Natural killer cell (primary cell): ENCODE results near the gene RNF144B. TPM values are rescaled to one million over a fixed set of nuclear protein-coding genes. Genes with fewer than 3 reads are reported as not detected.

ENCODE experiments used
- ATAC-seq, 3 donors: fragments of 150-1000 bp in 2 of 3; fragments of 200-7000 bp in 1 of 3; cut with Tn5 transposase; 1 replicate in 1 of 3; 2 replicates in 2 of 3; pipeline ENCODE4 v1.10.0; 2021; ENCODE audit warnings: mild to moderate bottlenecking in 2 of 3, moderate library complexity in 2 of 3
- DNase-seq, 2 donors: peaks; one replicate each; pipeline versions ENCODE4 v3.0.0 to v3.0.0-alpha.2; 2013 to 2021; ENCODE audit warnings: mixed read lengths in 1 of 2
- H3K27ac ChIP-seq: one replicate; pipeline ENCODE4 v1.5.1; 2013; ENCODE audit warnings: mild to moderate bottlenecking, low read length
- H3K27me3 ChIP-seq: one replicate; pipeline ENCODE4 v1.6.1; 2013; ENCODE audit warnings: low read length; ENCODE audit not compliant: control insufficient read depth, insufficient read depth
- H3K36me3 ChIP-seq: one replicate; pipeline ENCODE4 v1.6.1; 2013; ENCODE audit warnings: low read length; ENCODE audit not compliant: control insufficient read depth, insufficient read depth
- H3K4me1 ChIP-seq: one replicate; pipeline ENCODE4 v1.6.1; 2013; ENCODE audit warnings: low read length; ENCODE audit not compliant: control insufficient read depth, insufficient read depth
- H3K4me3 ChIP-seq: one replicate; pipeline ENCODE4 v1.5.1; 2013; ENCODE audit warnings: low read length
- H3K9me3 ChIP-seq: one replicate; pipeline ENCODE4 v1.6.1; 2013; ENCODE audit warnings: low read length; ENCODE audit not compliant: control insufficient read depth, insufficient read depth
- H3K27ac Mint-ChIP-seq, 2 donors: one replicate each; pipeline ENCODE4 v1.8.0; 2022; ENCODE audit warnings: mild to moderate bottlenecking in 2 of 2, mixed read lengths in 2 of 2, moderate library complexity in 1 of 2
- H3K27me3 Mint-ChIP-seq, 2 donors: one replicate each; pipeline ENCODE4 v1.8.0; 2022; ENCODE audit warnings: low read depth in 2 of 2, mixed read lengths in 2 of 2
- H3K36me3 Mint-ChIP-seq: one replicate; pipeline ENCODE4 v1.8.0; 2022; ENCODE audit warnings: mixed read lengths
- H3K4me1 Mint-ChIP-seq, 2 donors: one replicate each; pipeline ENCODE4 v1.8.0; 2022; ENCODE audit warnings: mixed read lengths in 2 of 2
- H3K4me3 Mint-ChIP-seq: one replicate; pipeline ENCODE4 v1.8.0; 2022; ENCODE audit warnings: mild to moderate bottlenecking, moderate library complexity, mixed read lengths
- H3K9me3 Mint-ChIP-seq, 2 donors: one replicate each; pipeline ENCODE4 v1.8.0; 2022; ENCODE audit warnings: mixed read lengths in 2 of 2
- CTCF ChIP-seq: fragments of 200-600 bp; IDR thresholded peaks from one replicate; pipeline ENCODE4 v1.8.0; 2022; ENCODE audit warnings: antibody characterized with exemption
- WGBS: methylation state at CpG from one replicate; pipeline ENCODE4 v1.1.7; 2013; ENCODE audit warnings: missing lambda C conversion rate; ENCODE audit not compliant: insufficient coverage; 5-methylcytosine and 5-hydroxymethylcytosine counted together
- intact Hi-C: fragments of 100-400 bp; cut with micrococcal nuclease; formaldehyde crosslinking; loops from one replicate; pipeline ENCODE4 v1.14.2; 2022
- total RNA-seq, 4 donors: library from RNA; stranded (reverse); fragments of 120-200 nt in 1 of 4; gene quantifications; one replicate each; pipeline versions ENCODE4 v1.2.3 to v1.2.4, GENCODE V29; 2013 to 2022

RNF144B gene
- total RNA-seq, 3 donors from 2014 or later (not counting 1 experiment from before 2014, with no cell fraction given) = 3.3 to 10.5 (median 5.2) TPM

- no peaks in the 10 kb centered on the region for H3K4me1 ChIP-seq
- intact Hi-C loops = no loop called here
- H3K4me3 Mint-ChIP-seq = no peak overlapping the region
- H3K4me3 ChIP-seq = no peak overlapping the region
- H3K4me1 Mint-ChIP-seq = no peaks in the 10 kb centered on the region
- H3K27ac ChIP-seq = no peak overlapping the region
- H3K9me3 Mint-ChIP-seq = peaks cover 2% of the 10 kb centered on the region in 2 donors
- no peak for ATAC-seq
- H3K36me3 Mint-ChIP-seq = peaks cover 6% of the 10 kb centered on the region
- no peak overlapping the region for H3K27ac Mint-ChIP-seq
- H3K27me3 ChIP-seq = no peaks in the 10 kb centered on the region
- no peak for TF ChIP-seq CTCF
- no peaks in the 10 kb centered on the region for H3K36me3 ChIP-seq
- no CpG with 5 or more reads among the region's 1 CpG for WGBS
- H3K27me3 Mint-ChIP-seq = peaks cover 0 to 3% of the 10 kb centered on the region in 2 donors
- no peaks in the 10 kb centered on the region for H3K9me3 ChIP-seq
- no peak for DNase-seq
Observed at GRCh38 chr6:18414116-18414515, 27.0 kb downstream of the RNF144B start.

- TF ChIP-seq CTCF = no peak
- no peak for ATAC-seq
Observed at GRCh38 chr6:18415207-18415606, 28.1 kb downstream of the RNF144B start.

GRCh38 chr6:18415671-18416340 is 28.7 kb downstream of the RNF144B start:
- ATAC-seq (no peak), DNase-seq (no peak)
- intact Hi-C loops = no loop called here
- Mint-ChIP-seq H3K4me1 (no peaks in the 10 kb centered on the region), H3K27me3 (peaks cover 0 to 6% of the 10 kb centered on the region in 2 donors), H3K4me3 (no peak overlapping the region), H3K36me3 (peaks cover 6% of the 10 kb centered on the region), H3K9me3 (peaks cover 2% of the 10 kb centered on the region in 2 donors), H3K27ac (no peak overlapping the region)
- WGBS = 90% methylated on average over 4 of the region's 4 CpGs
- Histone ChIP-seq H3K4me1 (no peaks in the 10 kb centered on the region), H3K27me3 (no peaks in the 10 kb centered on the region), H3K4me3 (no peak overlapping the region), H3K9me3 (no peaks in the 10 kb centered on the region), H3K36me3 (no peaks in the 10 kb centered on the region), H3K27ac (no peak overlapping the region)
- no peak for TF ChIP-seq CTCF

More at GRCh38 chr6:18415207-18415606, 28.1 kb downstream of the RNF144B start:
- H3K36me3 Mint-ChIP-seq = peaks cover 6% of the 10 kb centered on the region
- Histone ChIP-seq H3K36me3 (no peaks in the 10 kb centered on the region), H3K27me3 (no peaks in the 10 kb centered on the region), H3K9me3 (no peaks in the 10 kb centered on the region), H3K4me1 (no peaks in the 10 kb centered on the region), H3K4me3 (no peak overlapping the region), H3K27ac (no peak overlapping the region)
- peaks cover 2% of the 10 kb centered on the region in 2 donors for H3K9me3 Mint-ChIP-seq
- no peak overlapping the region for H3K4me3 Mint-ChIP-seq
- 95% methylated on average over 11 of the region's 11 CpGs for WGBS
- peaks cover 0 to 6% of the 10 kb centered on the region in 2 donors for H3K27me3 Mint-ChIP-seq
- intact Hi-C loops = no loop called here
- no peak for DNase-seq
- H3K4me1 Mint-ChIP-seq = no peaks in the 10 kb centered on the region
- H3K27ac Mint-ChIP-seq = no peak overlapping the region

GRCh38 chr6:18416341-18416679 is 29.2 kb downstream of the RNF144B start:
- Mint-ChIP-seq H3K9me3 (peaks cover 2% of the 10 kb centered on the region in 2 donors), H3K27me3 (peaks cover 0 to 6% of the 10 kb centered on the region in 2 donors), H3K4me1 (no peaks in the 10 kb centered on the region), H3K36me3 (peaks cover 6% of the 10 kb centered on the region), H3K27ac (no peak overlapping the region), H3K4me3 (no peak overlapping the region)
- Histone ChIP-seq H3K4me3 (no peak overlapping the region), H3K27me3 (no peaks in the 10 kb centered on the region), H3K27ac (no peak overlapping the region), H3K4me1 (no peaks in the 10 kb centered on the region), H3K36me3 (no peaks in the 10 kb centered on the region), H3K9me3 (no peaks in the 10 kb centered on the region)
- ATAC-seq (no peak), DNase-seq (no peak)
- no peak for TF ChIP-seq CTCF
- intact Hi-C loops = no loop called here
- WGBS = no CpG with 5 or more reads among the region's 2 CpGs
